ENCODE measurements around the gene TBL1Y.
A peak's percentile ranks its signal among the peaks of the same experiment; 100 is the strongest.
"Not testable (repeated sequence)": the region's sequence is repeated elsewhere in the genome, so short reads cannot be mapped to it uniquely, and the experiment has no call there.

Gene TBL1Y

GRCh38 chrY:6972271-6972887 is 61.9 kb downstream of the TBL1Y start:
- no peak for DNase-seq

- no peak for DNase-seq
These were observed 64.5 kb downstream of the TBL1Y start for GRCh38 chrY:6974971-6975370.

GRCh38 chrY:6977783-6978182 is 67.3 kb downstream of the TBL1Y start:
- no peak for DNase-seq

GRCh38 chrY:6983221-6983620 is 72.7 kb downstream of the TBL1Y start:
- DNase-seq, result no peak

- DNase-seq, result no peak
These were observed 77.3 kb downstream of the TBL1Y start for GRCh38 chrY:6987811-6988210.

GRCh38 chrY:6989886-6990620 is 79.6 kb downstream of the TBL1Y start:
- DNase-seq, result no peak

GRCh38 chrY:6992041-6992440 is 81.5 kb downstream of the TBL1Y start:
- peak in 6 of 58 donors; percentile 0 to 2 (median 0) for DNase-seq

GRCh38 chrY:6995987-6996386 is 85.5 kb downstream of the TBL1Y start:
- no peak for DNase-seq

- DNase-seq, result no peak
These were observed 87.1 kb downstream of the TBL1Y start for GRCh38 chrY:6997503-6998066.

- no peak for DNase-seq
These were observed 89.4 kb downstream of the TBL1Y start for GRCh38 chrY:6999905-7000304.

GRCh38 chrY:7002581-7002980 is 92.1 kb downstream of the TBL1Y start:
- no peak for DNase-seq

GRCh38 chrY:7007911-7008310 is 97.4 kb downstream of the TBL1Y start:
- DNase-seq, result no peak

- DNase-seq, result no peak
These were observed 98.3 kb downstream of the TBL1Y start for GRCh38 chrY:7008578-7009355.

GRCh38 chrY:7013051-7013450 is 102.6 kb downstream of the TBL1Y start:
- DNase-seq, result no peak

GRCh38 chrY:7016521-7016920 is 106.0 kb downstream of the TBL1Y start:
- no peak for DNase-seq

GRCh38 chrY:7017244-7018080 is 107.0 kb downstream of the TBL1Y start:
- DNase-seq, result no peak

- no peak for DNase-seq
These were observed 128.5 kb downstream of the TBL1Y start for GRCh38 chrY:7039037-7039436.

- no peak for DNase-seq
These were observed 130.2 kb downstream of the TBL1Y start for GRCh38 chrY:7040662-7041061.

- no peak for DNase-seq
These were observed 131.5 kb downstream of the TBL1Y start for GRCh38 chrY:7041983-7042382.

GRCh38 chrY:7052461-7052860 is 142.0 kb downstream of the TBL1Y start:
- DNase-seq, result not testable (repeated sequence)

GRCh38 chrY:7056886-7057285 is 146.4 kb downstream of the TBL1Y start:
- no peak for DNase-seq

Data from anterior cingulate cortex (tissue), 58 donors.